GM18907 (cell line): ENCODE measurements around the gene CA9.
"Not testable (repeated sequence)": the region's sequence is repeated elsewhere in the genome, so short reads cannot be mapped to it uniquely, and the experiment has no call there.

ENCODE experiments used
- ATAC-seq: cut with Tn5 transposase; IDR thresholded peaks from one replicate; pipeline ENCODE4 v1.9.1; 2021; ENCODE audit warnings: mild to moderate bottlenecking, moderate library complexity; ENCODE audit not compliant: unreplicated experiment

Gene CA9

DNA sequence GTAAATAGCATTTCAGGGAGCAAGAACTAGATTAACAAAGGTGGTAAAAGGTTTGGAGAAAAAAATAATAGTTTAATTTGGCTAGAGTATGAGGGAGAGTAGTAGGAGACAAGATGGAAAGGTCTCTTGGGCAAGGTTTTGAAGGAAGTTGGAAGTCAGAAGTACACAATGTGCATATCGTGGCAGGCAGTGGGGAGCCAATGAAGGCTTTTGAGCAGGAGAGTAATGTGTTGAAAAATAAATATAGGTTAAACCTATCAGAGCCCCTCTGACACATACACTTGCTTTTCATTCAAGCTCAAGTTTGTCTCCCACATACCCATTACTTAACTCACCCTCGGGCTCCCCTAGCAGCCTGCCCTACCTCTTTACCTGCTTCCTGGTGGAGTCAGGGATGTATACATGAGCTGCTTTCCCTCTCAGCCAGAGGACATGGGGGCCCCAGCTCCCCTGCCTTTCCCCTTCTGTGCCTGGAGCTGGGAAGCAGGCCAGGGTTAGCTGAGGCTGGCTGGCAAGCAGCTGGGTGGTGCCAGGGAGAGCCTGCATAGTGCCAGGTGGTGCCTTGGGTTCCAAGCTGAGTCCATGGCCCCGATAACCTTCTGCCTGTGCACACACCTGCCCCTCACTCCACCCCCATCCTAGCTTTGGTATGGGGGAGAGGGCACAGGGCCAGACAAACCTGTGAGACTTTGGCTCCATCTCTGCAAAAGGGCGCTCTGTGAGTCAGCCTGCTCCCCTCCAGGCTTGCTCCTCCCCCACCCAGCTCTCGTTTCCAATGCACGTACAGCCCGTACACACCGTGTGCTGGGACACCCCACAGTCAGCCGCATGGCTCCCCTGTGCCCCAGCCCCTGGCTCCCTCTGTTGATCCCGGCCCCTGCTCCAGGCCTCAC, at the start of gene CA9:
TSS of gene CA9 (plus strand) at position 797 of the 893 bp plus-strand sequence. CDS start at position 829, 32 bp downstream.
- no peak for ATAC-seq

DNA sequence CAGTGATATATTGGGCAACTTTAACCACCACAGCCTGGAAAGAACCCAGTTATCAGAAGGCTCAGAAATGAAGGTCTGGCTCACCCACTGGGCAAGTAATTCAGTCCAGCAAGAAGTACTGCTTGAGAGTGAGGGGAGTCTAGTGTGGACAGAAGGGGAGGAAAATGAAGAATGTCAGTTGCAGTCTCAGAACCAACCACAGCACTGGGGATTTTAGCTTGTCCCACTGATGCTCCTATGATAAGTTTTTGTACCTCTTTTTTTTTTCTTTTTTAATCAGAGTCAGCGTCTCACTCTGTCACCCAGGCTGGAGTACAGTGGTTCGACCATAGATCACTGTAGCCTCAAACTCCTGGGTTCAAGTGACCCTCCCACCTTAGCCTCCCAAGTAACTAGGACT, 46.2 kb upstream of the CA9 start:
- ATAC-seq, result no peak

DNA sequence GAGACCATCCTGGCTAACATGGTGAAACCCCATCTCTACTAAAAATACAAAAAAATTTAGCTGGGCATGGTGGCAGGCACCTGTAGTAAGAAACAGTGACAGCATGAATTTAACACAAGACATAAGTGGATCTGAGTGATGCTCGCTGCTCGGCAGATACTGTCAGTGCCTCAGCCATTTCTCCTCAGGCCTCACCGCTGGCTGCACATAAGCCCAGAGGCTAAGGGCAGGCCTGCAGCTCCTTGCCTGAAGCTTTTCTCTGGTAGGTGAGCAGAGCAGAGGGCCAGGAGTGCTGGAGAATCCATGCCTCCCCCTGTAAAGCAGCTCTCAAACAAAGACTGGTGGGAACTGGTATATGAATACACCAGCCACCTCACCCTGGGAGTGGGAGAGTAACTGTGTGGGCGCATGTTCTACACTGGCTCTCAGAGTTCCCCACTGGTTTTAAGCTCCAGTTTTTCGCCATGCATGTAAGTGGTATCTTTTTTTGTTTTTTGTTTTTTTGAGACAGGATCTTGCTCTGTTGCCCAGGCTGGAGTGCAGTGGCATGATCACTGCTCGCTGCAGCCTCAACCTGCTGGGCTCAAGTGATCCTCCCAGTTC, 45.2 kb upstream of the CA9 start:
- no peak for ATAC-seq

DNA sequence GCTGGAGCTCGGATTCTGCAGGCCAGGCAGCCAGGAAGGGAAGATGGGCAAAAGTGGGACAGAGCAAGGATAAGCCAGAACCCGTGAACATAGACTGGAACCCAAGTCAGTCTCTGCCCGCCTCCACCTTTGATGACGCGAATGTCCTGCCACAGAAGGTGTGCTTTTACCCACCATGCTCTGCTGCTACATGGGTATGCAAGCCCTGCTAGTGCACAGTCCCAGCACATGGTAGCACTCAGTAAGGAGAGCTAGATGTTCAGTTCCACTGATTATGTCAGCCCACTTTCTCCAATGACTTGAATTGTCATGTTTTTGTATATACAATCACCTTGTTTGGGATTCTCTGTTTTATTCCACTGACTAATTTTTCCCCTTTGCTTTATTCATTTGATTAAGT, 44.1 kb upstream of the CA9 start:
- no peak for ATAC-seq

DNA sequence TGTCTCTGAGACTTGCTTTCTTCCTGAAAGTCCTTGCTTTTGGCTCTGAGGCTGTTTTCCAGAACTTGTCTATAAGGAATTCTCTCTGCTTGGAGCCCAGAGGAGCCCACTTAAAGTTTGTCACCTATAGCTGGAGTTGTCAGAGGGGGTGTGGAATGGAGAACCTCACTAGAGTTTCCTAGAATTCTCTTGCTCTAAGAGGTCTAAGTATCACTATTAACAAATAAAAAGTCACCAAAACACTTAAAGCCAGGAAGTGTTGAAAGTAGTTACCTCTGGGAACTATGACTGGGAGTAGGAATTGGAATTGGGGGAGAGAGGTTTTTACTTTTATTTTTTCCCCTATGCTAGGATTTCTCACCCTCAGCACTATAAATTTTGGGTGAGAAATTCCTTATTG, 38.0 kb upstream of the CA9 start:
- ATAC-seq, result no peak

DNA sequence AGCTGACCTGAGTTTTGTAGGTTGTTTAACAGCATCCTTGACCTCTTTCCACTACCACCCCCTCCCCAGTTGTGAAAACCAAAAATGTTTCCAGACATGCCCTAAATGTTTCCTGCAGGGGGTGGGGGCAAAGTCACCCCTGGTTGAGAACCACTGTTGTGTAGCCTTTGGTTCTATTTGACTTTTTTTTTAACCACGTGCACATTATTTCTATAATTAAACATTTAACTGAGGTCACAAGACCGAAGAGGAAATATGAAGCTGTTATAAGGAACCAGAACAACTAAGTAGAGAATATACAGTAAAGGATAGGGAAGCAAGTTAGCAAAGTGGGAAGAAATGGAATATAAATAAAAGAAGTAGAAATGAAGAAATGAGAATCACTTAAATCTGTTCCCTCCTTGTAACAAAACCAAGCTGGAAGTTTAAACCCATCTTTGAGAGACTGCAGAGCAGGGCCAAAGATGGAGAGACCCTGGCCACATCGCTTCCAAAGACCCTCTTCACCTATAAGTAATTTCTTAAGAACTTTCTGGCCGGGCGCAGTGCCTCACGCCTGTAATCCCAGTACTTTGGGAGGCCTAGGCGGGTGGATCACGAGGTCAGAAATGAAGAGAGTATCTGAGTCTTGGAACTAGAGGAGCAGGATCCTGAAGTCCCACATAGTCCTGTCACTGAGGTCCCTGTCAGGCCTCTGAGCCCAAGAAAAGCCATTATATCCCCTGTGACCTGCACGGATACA, 37.4 kb upstream of the CA9 start:
- no peak for ATAC-seq

DNA sequence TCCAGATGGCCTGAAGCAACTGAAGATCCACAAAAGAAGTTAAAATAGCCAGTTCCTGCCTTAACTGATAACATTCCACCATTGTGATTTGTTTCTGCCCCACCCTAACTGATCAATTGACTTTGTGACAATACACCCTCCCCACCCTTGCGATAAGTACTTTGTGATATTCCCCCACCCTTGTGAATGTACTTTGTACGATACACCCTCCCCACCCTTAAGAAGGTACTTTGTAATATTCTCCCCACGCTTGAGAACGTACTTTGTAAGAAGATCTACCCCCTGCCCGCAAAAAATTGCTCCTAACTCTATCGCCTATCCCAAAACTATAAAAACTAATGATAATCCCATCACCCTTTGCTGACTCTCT, 36.9 kb upstream of the CA9 start:
- not testable (repeated sequence) for ATAC-seq

DNA sequence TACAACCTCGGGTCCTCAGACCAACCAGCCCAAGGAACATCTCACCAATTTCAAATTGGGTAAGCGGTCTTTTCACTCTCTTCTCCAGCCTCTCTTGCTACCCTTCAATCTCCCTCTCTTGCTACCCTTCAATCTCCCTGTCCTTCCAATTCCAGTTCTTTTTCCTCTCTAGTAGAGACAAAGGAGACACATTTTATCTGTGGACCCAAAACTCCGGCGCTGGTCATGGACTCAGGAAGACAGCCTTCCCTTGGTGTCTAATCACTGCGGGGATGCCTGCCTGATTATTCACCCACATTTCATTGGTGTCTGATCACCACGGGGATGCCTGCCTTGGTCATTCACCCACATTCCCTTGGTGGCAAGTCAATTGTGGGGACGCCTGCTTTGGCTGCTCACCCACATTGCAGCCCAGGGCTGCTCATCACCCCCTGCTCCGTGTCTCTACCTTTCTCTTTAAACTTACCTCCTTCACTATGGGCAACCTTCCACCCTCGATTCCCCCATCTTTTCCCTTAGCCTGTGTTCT, 36.2 kb upstream of the CA9 start:
- ATAC-seq, result not testable (repeated sequence)

DNA sequence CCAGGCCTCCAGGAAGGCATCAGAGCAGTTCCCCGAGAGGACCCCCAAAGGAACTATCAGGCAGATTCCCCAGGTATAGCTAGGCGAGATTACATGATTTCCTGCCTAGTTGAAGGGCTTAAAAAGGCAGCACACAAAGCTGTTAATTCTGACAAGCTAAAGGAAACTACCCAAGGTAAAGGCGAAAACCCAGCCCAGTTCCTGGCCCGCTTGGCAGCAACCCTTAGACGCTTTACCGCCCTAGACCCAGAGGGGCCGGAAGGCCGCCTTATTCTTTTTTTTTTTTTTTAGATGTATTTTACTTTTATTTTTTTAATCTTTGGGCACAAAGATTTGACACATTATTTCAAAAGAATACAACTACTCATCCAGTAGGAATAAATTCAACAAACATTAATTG, 35.0 kb upstream of the CA9 start:
- not testable (repeated sequence) for ATAC-seq

DNA sequence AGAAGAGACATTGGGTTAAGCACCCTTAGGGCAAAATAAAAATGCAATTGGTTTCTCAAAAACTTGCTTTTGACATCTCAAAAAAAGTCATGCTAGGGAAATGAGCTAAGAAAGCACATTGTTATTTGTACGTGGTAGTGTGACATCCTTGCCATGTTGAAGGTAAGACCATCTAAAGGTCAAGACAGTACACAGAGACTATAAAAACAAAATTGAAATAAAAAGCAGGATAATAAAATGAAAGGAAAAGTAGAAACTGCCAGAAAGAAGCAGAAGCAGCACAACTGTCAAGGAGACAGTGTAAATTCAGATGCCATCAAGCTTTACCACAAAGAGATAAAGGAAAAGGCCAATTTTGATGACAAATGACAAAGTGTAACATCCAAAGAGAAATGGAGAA, 34.5 kb upstream of the CA9 start:
- ATAC-seq, result not testable (repeated sequence)

DNA sequence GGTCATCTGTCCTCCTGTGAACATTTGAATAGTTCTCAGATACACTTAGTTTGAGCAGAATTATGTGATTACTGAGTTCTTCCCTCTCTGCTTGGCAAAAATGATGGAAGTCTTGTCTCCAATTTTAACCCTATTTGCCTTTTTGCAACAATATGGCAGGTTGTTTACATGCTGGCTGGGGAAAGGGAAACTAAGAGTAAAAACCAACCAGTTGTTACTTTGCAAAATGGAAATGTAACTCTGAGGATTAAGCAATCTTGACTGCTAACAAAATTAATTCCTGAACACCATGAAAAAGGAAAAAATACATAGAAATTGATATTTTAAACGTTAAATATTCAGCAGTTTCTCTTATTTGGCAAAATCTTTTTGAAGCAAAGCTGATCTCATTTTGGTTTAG, 34.1 kb upstream of the CA9 start:
- no peak for ATAC-seq

DNA sequence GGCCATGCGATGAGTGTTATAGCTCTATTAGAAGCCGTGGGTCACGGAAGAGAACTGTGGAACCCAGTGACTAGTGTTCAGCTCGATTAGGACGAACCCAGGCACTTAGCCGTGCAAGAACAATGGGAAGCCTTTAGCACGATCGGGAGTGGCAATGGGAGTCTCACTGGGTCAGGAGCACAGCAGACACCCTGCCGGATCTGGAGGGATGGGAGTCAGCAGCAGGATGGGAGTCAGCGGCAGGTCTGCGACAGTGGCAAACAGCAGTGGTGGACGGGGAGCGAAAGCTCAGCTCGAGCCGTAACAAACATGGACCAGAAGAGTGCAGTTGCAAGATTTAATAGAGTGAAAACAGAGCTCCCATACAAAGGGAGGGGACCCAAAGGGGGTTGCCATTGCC, 33.3 kb upstream of the CA9 start:
- not testable (repeated sequence) for ATAC-seq

DNA sequence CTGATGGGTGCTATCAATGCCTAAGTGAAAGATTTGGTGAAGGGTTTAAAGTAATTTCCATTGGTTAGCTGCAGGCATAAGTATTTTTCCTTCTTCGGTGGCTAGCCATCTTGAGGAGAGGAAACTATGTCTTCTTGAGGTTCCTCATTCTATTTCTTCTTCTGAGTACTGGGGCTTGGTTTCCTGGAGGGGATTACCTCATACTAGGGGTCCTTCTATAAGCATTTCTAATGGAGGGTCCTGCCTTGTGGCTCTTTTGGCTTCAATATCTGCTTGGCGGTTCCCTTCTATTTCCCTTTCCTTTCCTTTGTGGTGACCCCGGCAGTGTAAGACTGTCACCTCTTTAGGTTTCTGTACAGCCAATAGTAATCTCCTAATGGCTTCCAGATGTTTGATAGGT, 32.2 kb upstream of the CA9 start:
- not testable (repeated sequence) for ATAC-seq

DNA sequence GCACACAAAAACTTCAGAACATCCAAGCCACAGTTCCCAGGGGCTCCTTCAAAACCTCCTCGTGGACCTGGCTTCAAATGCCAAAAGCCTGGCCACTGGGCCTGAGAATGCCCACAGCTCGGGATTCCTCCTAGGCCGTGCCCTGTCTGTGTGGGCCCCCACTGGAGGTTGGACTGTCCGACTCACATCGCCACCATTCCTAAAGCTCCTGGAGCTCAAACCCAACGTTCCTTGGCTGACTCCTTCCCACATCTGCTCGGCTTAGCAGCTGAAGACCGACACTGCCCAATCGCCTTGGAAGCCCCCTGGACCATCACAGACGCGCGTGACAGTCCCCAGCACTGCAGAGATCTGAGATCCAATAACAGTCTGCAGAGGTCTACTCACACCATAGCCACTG, 30.7 kb upstream of the CA9 start:
- no peak for ATAC-seq

DNA sequence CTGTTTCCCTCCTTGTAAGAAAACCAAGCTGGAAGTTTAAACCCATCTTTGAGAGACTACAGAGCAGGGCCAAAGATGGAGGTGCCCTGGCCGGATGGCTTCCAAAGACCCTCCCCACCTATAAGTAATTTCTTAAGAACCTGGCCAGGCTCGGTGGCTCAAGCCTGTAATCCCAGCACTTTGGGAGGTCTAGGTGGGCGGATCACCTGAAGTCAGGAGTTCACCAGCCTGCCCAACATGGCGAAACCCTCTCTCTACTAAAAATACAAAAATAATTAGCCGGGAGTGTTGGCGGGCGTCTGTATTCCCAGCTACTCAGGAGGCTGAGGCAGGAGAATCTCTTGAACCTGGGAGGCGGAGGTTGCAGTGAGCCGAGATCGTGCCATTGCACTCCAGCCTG, 28.0 kb upstream of the CA9 start:
- not testable (repeated sequence) for ATAC-seq

DNA sequence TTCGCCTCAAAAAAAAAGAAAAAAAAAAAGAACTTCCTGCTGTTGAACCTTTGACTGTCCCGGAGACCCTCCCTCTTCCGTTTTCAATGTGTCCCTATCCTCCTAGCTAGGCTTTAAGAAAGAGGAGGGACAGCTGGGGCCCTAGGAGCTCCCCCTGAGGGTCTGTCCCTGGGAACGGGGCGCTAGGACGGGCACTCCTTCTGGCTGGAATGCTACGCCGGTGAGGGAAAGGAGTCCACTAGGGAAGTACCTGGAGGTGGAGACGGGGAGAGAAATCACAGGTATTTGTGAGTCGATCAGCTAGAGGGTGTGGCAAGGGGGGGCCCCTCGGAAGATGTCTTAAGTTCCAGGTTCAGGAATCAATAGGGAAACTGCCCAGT, 27.6 kb upstream of the CA9 start:
- ATAC-seq, result peak; percentile 1

DNA sequence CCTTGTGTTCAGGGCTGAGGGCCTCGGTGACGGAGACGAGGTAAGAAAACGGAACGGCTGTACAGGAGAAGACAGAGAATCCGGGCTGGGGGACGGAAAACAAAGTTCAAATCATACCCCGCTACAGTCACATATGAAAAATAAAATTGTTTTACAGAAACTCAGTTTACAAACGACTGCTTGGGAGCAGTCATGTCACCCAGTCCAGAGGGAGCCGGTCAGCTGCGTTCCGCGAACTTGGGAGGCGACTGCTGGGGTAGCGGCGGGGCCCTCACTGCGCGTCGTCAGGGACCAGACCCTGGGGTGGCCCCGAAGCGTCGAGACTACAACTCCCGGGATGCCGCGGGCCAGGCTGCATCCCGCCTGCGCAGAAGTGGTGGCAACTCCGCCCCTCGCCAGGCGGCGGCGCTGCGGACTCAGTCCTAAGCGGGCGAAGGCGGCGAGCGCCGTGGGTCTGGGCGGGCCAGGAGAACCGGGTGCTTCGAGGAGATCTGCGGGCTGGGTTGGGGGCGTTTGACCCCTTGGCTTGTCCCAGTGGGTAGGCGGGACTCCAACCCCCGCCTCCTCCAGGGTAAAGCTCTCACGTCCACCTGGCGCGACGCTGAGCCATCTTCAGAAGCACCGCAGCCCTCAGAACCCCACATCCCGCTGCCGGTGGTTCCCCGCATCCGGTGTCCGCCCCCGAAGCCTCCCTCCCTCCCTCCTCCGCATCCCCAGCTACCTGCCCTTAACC, 27.0 kb upstream of the CA9 start:
- peak; percentile 86 for ATAC-seq

DNA sequence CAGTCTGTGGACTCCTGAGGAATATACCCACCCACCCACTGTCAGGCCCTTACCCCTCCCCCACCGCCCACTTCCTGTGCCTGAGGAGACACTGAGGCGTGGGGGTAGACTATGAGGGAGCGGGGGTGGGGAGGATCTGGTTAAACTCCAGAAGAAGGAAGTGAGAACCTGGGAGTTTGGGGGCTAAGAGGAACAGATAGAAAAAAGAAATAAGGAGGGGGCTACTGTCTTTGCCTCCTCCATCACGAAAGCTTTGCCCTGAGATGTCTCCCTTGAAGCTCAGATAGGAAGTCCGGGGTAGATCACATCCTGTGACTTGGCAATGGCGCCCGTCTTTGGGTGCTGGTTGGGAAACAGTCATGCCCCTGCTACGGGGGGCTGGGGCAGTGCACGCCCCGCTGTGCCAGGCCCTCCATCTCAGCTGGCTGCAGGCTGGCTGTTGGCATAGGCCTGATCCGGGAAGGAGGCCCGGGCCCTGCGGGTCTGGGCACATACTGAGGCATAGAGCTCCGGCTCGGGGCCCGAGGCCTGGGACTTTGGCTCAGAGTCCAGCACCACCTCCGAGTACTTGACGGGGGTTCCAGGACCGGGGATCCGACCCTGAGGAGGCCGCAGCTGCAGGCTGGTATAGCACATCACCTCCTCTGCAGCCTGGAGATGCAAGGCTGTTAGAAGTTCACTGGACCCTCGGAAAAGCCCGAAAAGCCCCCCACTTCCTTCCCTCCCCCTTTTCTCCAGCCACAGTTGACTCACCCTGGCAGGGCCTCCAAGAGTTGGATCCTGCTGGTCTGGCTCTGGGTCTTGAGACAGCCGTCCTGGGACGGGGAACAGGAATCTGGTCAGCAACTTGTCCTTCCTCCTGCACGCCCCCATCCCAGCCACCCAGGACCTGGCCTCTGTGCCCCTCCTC, 24.0 kb upstream of the CA9 start:
- no peak for ATAC-seq

DNA sequence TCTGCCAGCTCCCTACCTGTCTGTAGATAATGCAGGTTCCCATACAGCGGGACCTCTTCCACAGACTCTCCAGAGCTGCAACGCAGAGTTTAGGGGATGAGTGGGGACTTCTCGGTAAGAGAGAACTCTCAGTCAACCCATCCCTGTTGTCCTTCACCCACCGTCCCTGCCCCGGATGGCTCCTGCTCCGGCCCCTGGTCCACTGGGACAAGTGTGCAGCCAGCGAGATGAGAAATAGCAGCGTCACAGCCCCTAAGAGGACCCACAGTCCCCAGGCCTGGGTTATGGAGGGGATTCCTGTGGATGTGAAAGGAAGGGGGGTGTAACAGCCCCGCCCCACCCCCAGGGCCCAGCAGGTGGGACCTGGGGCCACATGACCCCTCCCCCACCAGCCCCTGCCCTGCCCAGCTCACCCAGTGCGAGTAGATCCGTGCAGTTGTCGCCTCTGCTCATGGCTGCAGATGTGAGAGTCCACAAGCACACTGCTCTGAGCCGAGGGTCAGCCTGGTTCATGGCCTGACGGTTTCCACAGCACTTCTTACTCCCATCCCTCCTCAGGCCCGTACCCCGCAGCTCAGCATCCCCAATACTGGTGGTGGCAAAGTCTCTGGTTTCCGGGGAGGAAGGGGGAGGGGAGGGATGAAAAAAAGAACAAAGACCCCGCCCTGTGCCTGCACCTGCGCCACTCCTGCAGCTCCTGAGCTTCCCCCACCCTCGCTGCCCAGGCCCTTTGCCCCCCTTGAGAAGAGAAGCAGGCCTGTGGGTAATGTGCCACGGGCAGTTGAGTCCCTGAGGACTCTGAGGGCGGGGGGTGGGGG, 23.2 kb upstream of the CA9 start, which contains the start of gene SIT1:
TSS of gene SIT1 (minus strand) at position 591 of the 818 bp plus-strand sequence. CDS start at position 513, 78 bp downstream.
- ATAC-seq, result no peak
